Brain pericyte (primary cell): ENCODE results near the gene ABHD4.
"Not testable (repeated sequence)": the region's sequence is repeated elsewhere in the genome, so short reads cannot be mapped to it uniquely, and the experiment has no call there.

ENCODE experiments used
- DNase-seq: peaks from one replicate; pipeline ENCODE4 v3.0.0-alpha.2; 2012; ENCODE audit warnings: low read depth, low spot score

Gene ABHD4, protein sequence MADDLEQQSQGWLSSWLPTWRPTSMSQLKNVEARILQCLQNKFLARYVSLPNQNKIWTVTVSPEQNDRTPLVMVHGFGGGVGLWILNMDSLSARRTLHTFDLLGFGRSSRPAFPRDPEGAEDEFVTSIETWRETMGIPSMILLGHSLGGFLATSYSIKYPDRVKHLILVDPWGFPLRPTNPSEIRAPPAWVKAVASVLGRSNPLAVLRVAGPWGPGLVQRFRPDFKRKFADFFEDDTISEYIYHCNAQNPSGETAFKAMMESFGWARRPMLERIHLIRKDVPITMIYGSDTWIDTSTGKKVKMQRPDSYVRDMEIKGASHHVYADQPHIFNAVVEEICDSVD

DNA sequence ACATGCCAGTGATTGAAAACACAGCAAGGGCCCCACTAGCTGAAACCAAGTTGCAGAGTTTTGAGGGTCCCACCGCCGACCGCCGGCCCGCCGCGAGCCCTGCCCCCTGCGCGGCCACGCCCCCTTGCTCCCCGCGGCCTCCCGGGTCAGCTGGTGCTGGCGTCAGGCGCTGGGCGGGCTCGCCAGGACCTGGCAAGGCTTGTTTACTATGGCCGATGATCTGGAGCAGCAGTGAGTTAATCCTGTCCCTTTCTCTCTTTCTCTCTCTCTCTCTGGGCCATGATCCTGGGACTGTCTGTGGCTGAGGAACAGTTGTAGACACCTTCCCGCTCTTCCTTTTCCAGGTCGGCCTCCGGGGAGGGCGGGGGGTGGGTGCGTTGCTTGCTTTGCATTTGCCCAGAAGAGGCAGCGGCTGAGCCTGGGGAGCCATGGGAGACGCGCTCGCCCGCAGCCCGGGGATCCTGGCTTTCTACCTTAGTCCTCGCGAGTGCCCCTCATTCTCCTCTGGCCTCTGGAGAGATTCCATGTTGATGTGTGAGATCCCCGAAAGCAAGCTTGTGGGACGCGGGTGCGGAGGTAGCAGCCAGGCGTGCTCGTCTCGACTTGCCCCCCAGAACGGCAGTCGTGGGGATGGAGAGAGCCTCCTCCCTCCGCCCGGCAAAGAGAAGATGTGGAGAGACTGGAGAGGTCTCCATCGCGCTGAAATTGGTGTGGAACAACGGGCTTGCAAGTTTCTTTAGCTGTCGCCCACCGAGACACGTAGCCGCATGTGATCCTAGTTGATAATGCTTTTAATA is at the start of gene ABHD4:
TSS of gene ABHD4 (plus strand) at position 202 of the 797 bp plus-strand sequence. CDS start at position 209, 7 bp downstream.
- no peak for DNase-seq

DNA sequence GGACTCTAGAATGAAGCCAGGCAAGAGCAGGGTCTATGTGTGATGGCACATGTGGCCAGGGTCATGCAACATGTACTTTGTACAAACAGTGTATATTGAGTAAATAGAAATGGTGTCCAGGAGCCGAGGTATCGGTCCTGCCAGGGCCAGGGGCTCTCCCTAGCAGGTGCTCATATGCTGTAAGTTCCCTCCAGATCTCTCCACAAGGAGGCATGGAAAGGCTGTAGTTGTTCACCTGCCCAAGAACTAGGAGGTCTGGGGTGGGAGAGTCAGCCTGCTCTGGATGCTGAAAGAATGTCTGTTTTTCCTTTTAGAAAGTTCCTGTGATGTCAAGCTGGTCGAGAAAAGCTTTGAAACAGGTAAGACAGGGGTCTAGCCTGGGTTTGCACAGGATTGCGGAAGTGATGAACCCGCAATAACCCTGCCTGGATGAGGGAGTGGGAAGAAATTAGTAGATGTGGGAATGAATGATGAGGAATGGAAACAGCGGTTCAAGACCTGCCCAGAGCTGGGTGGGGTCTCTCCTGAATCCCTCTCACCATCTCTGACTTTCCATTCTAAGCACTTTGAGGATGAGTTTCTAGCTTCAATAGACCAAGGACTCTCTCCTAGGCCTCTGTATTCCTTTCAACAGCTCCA is 48.7 kb upstream of the ABHD4 start:
- no peak for DNase-seq

DNA sequence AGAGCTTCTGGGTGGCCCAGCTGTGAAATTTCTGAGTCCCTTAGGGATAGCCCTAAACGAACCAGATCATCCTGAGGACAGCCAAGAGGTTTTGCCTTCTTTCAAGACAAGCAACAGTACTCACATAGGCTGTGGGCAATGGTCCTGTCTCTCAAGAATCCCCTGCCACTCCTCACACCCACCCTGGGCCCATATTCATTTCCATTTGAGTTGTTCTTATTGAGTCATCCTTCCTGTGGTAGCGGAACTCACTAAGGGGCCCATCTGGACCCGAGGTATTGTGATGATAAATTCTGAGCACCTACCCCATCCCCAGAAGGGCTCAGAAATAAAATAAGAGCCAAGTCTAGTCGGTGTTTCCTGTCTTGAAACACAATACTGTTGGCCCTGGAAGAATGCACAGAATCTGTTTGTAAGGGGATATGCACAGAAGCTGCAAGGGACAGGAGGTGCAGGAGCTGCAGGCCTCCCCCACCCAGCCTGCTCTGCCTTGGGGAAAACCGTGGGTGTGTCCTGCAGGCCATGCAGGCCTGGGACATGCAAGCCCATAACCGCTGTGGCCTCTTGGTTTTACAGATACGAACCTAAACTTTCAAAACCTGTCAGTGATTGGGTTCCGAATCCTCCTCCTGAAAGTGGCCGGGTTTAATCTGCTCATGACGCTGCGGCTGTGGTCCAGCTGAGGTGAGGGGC is 48.0 kb upstream of the ABHD4 start:
- no peak for DNase-seq

DNA sequence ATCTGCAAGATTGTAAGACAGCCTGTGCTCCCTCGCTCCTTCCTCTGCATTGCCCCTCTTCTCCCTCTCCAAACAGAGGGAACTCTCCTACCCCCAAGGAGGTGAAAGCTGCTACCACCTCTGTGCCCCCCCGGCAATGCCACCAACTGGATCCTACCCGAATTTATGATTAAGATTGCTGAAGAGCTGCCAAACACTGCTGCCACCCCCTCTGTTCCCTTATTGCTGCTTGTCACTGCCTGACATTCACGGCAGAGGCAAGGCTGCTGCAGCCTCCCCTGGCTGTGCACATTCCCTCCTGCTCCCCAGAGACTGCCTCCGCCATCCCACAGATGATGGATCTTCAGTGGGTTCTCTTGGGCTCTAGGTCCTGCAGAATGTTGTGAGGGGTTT is 46.5 kb upstream of the ABHD4 start:
- no peak for DNase-seq

DNA sequence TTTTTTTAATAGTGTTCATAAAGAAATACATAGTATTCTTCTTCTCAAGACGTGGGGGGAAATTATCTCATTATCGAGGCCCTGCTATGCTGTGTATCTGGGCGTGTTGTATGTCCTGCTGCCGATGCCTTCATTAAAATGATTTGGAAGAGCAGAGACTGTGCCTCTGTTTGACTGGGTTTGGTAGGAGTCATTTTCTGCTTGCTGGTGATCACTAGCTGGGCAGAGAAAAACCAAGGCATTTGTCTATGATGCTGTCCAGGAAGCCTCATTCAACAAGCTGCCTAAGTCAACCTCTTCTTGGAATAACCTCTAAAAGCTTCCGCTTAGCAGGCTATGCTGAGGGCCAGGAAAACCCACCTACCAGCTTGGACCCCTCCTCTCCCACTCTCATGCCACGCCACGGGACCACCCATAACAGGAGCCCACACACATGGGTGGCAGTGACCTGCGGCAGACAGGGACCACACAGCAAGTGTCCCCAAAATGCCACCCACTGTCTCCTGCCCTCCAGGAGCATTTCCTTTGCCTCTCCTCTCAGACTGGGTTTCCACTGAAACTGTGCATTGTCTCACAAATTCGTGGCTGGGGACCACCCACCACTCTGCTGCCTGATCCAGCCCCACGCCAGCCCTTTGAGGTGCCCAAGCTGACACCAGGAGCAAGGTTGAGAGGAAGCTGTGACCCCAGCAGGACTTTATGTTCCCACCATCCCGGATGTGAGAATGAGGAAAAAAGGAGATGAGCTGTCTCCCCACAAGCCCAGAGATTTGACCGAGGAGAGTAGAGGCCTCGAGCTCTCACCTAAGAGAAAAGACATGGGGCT is 45.9 kb upstream of the ABHD4 start:
- no peak for DNase-seq

DNA sequence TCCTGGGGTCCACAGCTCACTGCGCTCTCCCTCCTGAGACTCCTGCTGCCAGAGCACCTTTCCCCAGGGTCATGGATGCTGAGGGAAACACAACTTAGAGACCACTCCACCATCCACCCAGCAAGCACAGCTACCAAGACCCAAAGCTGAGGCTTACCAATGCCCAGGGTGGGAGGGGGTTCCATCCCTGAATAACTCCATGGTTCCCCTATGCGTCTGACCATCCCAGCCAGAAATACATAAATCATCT is 45.3 kb upstream of the ABHD4 start:
- DNase-seq = no peak

DNA sequence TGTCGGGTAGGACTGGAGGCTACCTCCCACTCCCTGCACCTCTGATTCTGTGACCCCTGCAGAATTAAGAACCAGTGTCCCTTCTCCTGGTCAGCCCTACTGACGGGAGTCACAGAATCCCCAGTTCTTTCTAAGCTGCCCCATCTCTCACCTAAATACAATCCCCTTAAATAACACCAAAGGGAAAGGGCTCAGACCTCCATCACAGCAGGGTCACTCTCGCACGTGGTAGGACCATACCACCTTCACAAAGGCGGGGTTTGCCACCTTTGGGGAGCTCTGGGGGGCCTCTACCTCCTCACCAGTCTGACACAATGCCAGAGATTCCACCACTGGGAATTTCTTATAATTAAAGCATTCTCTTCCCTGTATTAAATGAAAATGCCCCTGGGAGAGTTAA is 44.7 kb upstream of the ABHD4 start:
- DNase-seq = no peak

DNA sequence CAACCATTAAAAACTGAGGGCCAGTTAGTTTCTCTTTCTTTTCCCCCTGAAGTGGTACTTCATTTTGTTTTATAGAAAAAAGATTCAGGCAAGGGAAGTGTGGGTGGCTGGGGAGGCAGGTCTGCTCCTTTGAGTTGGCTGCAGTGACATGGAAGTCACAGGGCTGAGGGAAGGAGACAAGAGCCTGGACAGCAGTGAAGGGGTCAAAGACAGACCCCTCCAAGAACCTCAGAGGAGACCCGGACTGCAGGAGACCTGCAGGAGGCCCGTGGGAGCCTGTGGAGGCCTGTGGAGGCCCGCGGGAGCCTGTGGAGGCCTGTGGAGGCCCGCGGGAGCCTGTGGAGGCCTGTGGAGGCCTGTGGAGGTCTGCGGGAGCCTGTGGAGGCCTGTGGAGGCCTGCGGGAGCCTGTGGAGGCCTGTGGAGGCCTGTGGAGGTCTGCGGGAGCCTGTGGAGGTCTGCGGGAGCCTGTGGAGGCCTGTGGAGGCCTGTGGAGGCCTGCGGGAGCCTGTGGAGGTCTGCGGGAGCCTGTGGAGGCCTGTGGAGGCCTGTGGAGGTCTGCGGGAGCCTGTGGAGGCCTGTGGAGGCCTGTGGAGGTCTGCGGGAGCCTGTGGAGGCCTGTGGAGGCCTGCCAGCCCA is 44.1 kb upstream of the ABHD4 start:
- not testable (repeated sequence) for DNase-seq

DNA sequence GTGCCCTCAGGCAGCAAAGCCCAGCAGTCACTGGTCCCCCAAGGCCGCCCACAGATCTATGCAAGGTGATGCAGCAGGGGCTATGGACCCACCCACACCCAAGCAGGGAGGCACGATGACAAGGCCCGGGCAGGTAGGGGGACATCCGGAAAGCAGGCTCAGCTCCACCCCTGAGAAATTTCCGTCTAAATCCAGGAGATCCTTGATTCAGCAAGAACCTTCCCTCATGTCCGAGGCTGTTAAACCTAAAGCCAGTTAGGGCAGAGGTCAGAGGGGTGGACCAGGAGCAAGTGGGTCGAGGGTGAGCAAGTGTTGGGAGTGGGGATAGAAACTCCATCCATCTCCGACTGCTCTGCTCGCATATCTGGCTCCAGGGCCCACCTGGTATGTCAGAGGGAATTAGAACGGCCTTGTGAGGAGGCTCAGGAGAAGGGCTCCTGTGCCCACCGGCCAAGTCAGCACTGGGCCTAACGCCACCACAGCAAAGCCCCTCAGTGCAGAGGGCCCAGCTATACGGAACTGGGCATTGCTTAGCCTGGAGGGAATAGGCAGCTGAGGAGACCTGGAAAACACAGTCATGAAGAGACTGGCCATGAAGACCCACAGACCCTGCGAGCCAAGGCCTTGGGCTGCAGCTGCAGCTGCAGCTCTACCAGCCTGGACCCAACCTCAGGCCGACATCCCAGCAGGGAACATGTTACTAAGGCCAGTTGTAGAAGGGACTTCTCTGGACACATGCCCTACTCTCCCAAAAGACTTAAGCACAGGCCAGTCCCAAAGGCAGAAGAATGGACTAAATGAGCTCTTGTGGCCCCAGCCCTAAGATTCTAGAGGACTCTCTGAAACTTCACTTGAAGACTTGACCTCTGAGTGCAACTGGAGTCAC is 43.4 kb upstream of the ABHD4 start:
- DNase-seq = no peak

DNA sequence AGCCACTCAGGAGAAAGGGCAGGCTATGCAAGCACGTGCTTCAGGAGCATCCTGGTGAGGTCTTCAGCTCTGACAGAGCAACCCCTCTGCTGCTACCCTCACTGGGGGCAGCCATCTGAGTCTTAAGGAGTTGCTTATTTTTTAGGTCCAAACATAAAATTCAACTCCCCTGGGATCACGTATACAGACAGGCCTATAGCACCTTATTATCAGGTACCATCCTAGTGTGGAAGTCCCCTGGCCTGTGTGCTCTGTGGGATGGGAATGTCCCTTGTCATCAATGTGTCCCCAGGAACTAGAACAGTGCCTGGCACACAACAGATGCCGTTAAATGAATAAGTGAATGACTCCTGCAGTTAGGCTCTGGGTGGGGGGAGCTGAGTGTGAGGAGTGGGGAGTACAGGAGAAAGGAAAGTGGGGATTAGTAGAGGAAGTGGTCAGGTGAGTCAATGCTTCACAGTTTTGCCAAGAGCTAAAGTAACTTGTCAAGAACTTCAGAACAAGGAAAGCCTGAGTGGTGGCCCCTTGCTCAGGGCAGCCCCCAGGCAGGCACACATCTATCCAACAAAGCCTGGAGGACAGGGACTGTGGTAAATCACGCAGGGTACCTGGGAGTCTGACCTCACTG is 42.6 kb upstream of the ABHD4 start:
- no peak for DNase-seq

DNA sequence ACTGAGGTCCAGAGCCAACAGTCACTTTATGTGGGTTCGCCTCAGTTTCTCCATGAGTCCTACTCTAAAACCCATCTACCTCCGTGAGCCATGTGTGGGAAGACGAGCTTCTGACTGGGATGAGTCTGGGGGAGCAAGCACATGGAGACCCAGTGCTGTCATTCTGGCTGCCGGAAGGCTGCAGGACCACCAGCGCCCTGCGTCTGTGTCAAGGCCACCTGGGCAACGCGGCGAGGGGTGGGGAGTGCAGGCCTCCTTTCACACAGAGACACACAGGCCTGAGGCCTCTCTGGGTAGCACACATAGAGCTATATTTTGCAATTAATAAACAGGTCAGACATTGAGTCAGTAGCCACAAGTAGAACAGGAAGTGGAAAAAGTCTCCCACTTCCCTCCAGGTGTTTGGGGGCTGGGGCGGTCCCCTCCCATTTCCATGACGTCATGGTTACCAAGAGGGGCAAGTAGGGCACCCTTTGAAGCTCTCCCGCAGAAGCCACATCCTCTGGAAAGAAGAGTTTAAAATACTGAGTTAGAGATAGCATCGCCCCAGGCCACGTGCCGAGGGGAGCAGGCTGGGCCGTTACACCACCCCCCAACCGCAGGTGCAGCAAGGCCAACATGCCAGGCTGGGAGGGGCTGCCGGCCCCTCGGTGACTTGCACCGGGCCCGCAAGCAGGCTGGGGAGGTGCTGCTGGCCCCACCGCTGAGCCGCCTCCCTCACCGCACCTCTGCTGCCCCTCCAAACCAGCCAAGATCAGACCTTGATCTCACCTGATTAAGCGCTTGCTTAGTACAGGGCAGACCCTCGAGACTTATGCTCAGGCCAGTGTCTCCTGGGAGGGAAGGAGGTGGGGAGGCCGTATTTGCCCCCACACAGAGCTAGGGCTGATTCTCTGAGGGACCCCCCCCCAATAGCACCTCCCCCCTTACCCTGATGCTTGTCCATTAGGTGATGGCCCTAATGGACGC is 41.8 kb upstream of the ABHD4 start:
- no peak for DNase-seq

DNA sequence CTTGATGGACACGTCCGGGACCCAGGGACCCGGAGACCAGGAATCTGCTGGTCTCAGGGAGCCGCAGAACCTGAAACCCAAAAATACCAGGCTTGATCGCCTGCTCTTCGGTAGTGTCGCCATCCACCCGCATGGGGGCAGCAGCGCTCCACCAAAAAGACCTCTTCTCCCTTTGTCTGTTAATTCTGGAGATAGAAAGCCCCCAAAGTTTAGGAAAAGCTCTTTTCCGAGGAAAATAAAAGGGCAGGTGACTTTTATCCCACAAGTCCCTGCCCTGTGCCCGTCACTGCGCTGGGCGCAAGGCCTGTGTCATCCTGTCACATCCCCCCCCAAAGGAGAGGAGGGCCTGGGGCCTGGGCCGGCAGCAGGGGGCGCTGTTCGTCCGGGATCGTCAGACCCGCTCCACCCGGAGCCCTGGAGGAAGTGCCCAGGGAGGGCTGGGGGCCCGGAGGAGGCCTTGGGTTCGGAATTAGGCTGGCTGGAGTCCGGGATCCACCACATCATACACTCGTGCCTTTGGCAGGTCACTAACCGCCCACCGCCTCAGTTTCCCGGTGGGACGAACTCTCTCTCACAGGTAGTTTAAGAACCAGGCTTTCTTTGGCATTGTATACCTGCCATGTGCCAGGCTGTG is 41.0 kb upstream of the ABHD4 start:
- peak; percentile 37 for DNase-seq

DNA sequence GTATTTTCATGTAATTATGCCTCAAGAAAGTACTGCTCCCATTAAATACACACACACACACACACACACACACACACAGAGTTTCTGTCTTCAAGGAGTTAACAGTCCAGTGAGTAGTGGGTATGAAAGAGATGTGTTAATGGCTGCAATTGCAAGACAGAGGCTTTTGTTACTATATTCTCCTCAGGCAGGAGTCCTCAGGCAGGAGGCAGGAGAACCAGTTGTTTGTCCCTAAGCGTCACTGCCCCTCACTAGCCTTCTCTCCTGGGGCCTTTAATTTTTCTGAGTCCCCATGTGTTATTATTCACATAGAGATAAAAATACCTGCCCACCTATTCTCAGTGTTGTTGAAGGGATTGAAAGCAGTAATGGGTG is 40.3 kb upstream of the ABHD4 start:
- no peak for DNase-seq

DNA sequence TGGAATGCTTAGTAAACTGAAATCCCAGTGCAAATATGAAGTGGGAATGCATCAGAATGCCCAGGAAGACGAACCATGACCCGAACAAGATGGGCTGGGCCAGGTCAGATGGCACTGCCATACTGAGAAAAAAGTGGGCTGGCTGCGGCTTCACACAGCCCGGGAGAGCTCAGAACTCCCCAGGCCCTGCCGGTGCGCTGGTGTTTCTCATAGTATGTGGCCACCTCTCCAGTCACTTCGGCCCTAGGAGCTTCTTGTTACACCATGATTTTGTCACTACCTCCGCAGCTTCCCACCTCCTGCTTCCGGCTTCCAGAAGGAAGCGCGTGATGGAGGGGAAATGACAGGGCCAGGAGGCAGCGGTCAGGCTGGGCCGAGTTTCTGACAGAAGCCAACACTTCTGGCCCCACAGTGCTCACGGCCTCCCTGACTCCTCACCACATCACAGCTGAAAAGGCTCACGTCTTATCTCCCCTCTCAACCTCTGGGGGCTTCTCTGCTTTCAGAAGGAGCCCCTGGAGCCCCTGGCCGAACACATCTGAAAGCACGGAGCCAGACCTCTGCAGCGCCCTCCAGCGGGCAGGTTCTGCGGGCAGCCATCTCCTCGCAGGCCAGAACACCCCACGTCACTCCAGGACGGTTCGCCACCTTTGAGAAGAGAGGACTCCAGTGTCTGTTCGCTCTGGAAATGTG is 39.7 kb upstream of the ABHD4 start:
- no peak for DNase-seq

DNA sequence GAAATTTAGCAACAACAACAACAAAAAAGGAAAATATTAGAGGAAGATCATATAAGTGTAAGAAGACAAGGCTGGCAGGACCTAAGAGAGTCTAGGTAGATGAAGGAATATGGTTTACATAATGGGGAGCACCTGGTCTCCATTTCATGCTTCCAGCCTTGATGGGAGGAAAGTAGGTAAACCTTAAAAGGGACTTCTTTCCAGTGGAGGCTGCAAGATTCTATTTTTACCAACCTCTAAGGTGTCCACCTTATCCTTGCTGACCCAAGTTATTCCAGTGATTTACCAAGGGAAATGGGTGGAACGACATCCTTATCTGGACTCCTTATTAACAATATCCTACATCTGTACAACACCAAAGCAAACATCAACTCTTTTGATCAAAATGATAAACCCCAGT is 39.1 kb upstream of the ABHD4 start:
- DNase-seq = no peak

DNA sequence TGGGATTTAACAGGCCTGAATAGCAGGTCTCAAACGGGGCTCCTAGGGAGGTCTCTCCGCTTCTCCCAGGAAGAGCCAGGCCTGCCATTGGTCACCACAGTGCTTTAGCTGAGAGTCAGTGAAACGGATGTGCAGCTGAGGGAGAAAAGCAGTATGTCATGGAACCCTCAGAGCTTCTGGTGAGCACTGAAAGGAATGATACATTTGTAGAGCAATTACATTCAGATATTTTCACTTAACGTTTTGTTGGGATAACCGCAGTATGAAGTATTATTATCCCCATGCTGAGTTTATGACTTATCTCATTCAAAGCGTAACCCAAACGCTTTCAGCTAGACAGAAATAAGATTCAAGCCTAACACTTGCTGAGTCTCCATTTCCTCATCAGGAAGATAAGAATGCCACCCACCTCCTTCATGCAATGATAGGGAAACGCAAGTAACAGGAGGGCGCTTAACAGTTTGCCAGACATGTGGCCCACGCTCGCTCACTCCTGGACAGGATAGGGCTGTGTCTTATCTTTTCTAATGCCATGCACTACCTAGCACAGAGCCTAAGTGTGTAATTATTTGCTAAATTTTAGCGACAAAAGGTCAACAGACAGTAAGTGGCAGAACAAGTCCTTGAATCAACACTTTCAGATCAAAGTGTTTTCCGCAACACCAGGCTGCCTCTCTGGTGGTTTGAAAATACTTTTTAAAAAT is 37.3 kb upstream of the ABHD4 start:
- no peak for DNase-seq

DNA sequence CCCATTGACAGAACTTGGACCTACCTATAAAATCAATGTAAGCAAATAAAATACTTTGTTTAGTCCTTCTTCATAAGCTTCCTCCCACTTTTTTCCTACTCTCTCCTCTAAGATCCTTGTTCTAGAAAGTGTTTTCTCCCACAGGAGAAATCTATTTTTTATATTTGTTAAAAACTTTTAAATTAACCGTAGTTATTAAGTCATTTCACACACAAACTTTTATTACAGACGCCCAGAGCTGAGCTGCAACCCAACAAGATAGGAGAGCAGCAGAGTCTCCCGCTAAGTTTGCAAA is 36.8 kb upstream of the ABHD4 start:
- DNase-seq = no peak
